ENCODE measurements around the gene OGFOD3.

GRCh38 chr17:82458885-82459424 is 40.6 kb upstream of the OGFOD3 start:
- no peak for TF ChIP-seq POLR2AphosphoS5 (IDR thresholded peaks at IDR 0.05; ENCODE audit: insufficient read depth in 1 of 2, low read depth in 1 of 2)
- TF ChIP-seq, protein P1, sequence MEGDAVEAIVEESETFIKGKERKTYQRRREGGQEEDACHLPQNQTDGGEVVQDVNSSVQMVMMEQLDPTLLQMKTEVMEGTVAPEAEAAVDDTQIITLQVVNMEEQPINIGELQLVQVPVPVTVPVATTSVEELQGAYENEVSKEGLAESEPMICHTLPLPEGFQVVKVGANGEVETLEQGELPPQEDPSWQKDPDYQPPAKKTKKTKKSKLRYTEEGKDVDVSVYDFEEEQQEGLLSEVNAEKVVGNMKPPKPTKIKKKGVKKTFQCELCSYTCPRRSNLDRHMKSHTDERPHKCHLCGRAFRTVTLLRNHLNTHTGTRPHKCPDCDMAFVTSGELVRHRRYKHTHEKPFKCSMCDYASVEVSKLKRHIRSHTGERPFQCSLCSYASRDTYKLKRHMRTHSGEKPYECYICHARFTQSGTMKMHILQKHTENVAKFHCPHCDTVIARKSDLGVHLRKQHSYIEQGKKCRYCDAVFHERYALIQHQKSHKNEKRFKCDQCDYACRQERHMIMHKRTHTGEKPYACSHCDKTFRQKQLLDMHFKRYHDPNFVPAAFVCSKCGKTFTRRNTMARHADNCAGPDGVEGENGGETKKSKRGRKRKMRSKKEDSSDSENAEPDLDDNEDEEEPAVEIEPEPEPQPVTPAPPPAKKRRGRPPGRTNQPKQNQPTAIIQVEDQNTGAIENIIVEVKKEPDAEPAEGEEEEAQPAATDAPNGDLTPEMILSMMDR (IDR thresholded peaks at IDR 0.05) = no peak

All from vagina (tissue), 2 donors.